Esophagus muscularis mucosa (tissue), 4 donors: ENCODE results near the gene AFAP1L1.

Source experiments
- EP300 ChIP-seq: sonication (generic); formaldehyde crosslinking; IDR thresholded peaks from one replicate; pipeline ENCODE4 v1.6.1; 2017; ENCODE audit warnings: antibody characterized with exemption
- POLR2A ChIP-seq: fragments of 450-650 bp; IDR thresholded peaks from one replicate; pipeline ENCODE4 v1.6.1; 2017; ENCODE audit warnings: antibody characterized with exemption, moderate library complexity, mild to moderate bottlenecking, low read depth
- POLR2AphosphoS5 ChIP-seq, 2 donors: sonication (generic); formaldehyde crosslinking; IDR thresholded peaks; one replicate each; pipeline ENCODE4 v1.6.1; 2017; ENCODE audit warnings: antibody characterized with exemption in 2 of 2
- TF ChIP-seq, protein P1 (sequence below), 3 experiments: fragments of 200-600 bp in 2 of 3; fragments of 450-650 bp in 1 of 3; sonication (generic) in 2 of 3; IDR thresholded peaks; one replicate each; pipeline ENCODE4 v1.5.1; 2017 to 2019; ENCODE audit warnings: antibody characterized with exemption in 3 of 3, mild to moderate bottlenecking in 2 of 3, moderate library complexity in 1 of 3

DNA sequence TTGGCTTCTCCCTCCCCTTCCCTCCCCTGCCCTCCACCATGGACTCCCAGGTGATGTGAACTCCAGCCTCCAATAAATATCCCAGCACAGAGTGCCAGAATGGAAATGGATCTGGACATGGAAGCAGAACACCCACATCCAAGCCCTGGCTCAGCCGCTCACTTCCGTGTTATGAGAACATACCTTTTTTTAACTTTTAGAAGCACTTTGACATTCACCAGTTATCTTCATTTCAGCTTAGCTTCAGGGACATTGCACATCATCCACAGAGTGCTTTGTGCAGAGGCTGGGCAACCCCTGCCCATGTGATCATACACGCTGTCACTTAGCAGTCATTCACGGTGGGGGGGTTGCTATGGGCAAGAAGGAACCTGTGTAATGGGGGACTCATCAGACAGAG is 9.1 kb downstream of the AFAP1L1 start:
- TF ChIP-seq, protein P1, sequence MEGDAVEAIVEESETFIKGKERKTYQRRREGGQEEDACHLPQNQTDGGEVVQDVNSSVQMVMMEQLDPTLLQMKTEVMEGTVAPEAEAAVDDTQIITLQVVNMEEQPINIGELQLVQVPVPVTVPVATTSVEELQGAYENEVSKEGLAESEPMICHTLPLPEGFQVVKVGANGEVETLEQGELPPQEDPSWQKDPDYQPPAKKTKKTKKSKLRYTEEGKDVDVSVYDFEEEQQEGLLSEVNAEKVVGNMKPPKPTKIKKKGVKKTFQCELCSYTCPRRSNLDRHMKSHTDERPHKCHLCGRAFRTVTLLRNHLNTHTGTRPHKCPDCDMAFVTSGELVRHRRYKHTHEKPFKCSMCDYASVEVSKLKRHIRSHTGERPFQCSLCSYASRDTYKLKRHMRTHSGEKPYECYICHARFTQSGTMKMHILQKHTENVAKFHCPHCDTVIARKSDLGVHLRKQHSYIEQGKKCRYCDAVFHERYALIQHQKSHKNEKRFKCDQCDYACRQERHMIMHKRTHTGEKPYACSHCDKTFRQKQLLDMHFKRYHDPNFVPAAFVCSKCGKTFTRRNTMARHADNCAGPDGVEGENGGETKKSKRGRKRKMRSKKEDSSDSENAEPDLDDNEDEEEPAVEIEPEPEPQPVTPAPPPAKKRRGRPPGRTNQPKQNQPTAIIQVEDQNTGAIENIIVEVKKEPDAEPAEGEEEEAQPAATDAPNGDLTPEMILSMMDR (IDR thresholded peaks at IDR 0.05): no peak
- no peak for TF ChIP-seq POLR2A
- no peak for TF ChIP-seq EP300
- TF ChIP-seq POLR2AphosphoS5 (IDR thresholded peaks at IDR 0.05): no peak
